OCI-LY3 (cell line): ENCODE results near the gene HSD17B12.

ENCODE experiments used
- H2AFZ ChIP-seq: fragments of 200-600, 300-600 bp; shearing (Covaris generic); 2 replicates; pipeline ENCODE4 v1.6.0; 2014; ENCODE audit warnings: antibody characterized with exemption, low read depth, low read length
- H3K27ac ChIP-seq: fragments of 200-600, 300-600 bp; sonication (generic); 2 replicates; pipeline ENCODE4 v1.5.1; 2014; ENCODE audit warnings: mild to moderate bottlenecking, low read length, moderate library complexity, mixed read lengths
- H3K27me3 ChIP-seq: fragments of 200-600, 300-600 bp; sonication (generic); 2 replicates; pipeline ENCODE4 v1.6.1; 2014; ENCODE audit warnings: low read depth, low read length, mixed read lengths
- H3K36me3 ChIP-seq: fragments of 200-600, 300-600 bp; sonication (generic); replicated peaks from 2 replicates; pipeline ENCODE3; 2014; ENCODE audit warnings: low read depth, low read length, mixed read lengths
- H3K4me1 ChIP-seq: fragments of 300-600, 200-600 bp; sonication (generic); 2 replicates; pipeline ENCODE4 v1.6.1; 2014; ENCODE audit warnings: low read length, mixed read lengths
- H3K4me2 ChIP-seq: fragments of 200-600, 300-600 bp; sonication (generic); 2 replicates; pipeline ENCODE4 v1.6.1; 2014; ENCODE audit warnings: low read length, mixed read lengths
- H3K4me3 ChIP-seq: fragments of 300-600, 200-600 bp; sonication (generic); 2 replicates; pipeline ENCODE4 v1.5.1; 2014; ENCODE audit warnings: antibody characterized with exemption, mild to moderate bottlenecking, low read length, moderate library complexity
- H3K79me2 ChIP-seq: fragments of 300-600, 200-600 bp; shearing (Covaris generic); 2 replicates; pipeline ENCODE4 v1.6.1; 2014; ENCODE audit warnings: mild to moderate bottlenecking, low read length, mixed read lengths
- H3K9ac ChIP-seq: fragments of 300-600, 200-600 bp; shearing (Covaris generic); 2 replicates; pipeline ENCODE4 v1.6.0; 2014; ENCODE audit warnings: mild to moderate bottlenecking, low read length, moderate library complexity
- H3K9me3 ChIP-seq: fragments of 200-600, 300-600 bp; shearing (Covaris generic); 2 replicates; pipeline ENCODE4 v1.6.1; 2014; ENCODE audit warnings: low read length, mixed read lengths; ENCODE audit not compliant: insufficient read depth
- H4K20me1 ChIP-seq: fragments of 200-600, 300-600 bp; sonication (generic); 2 replicates; pipeline ENCODE4 v1.6.1; 2016; ENCODE audit warnings: low read length, mixed read lengths; ENCODE audit not compliant: insufficient read depth
- EZH2phosphoT487 ChIP-seq: fragments of 200-600 bp; shearing (Covaris generic); IDR thresholded peaks from 2 replicates; pipeline ENCODE4 v1.6.1; 2018; ENCODE audit warnings: antibody characterized with exemption, mixed run types, low read depth
- TF ChIP-seq, protein P1 (sequence below): fragments of 200-600, 300-600 bp; sonication (generic); IDR thresholded peaks from 2 replicates; pipeline ENCODE4 v1.5.1; 2014; ENCODE audit warnings: antibody characterized with exemption, low read length, low read depth

Gene HSD17B12

DNA sequence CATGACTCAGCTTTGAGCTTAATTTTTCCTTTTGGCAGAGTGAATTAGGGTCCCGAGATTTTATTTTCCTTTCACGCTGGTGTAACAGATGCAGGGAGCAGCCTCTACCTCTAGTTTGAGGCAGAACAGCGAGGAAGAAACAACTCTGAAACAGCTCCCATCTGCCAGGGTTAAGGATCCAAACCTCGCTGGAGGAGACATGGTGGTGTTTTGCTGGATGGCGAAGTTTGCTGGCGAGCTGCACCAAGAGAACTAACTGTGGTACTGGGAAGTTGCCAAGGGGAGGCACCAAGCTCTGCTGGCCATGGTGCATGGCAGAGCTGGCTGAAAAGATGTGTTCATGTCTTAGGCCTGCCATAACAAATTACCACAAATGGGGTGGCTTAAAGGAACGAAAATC lies 192.5 kb downstream of the HSD17B12 start:
- Histone ChIP-seq H3K36me3 (no peaks in the 10 kb centered on the region), H4K20me1 (peaks cover 4% of the 10 kb centered on the region; the same call in 1 of the 2 replicates), H2AFZ (no peak overlapping the region), H3K27me3 (peaks cover 51% of the 10 kb centered on the region), H3K4me2 (no peak overlapping the region), H3K4me3 (no peak overlapping the region), H3K4me1 (peaks cover 17% of the 10 kb centered on the region), H3K27ac (no peak overlapping the region), H3K79me2 (no peaks in the 10 kb centered on the region), H3K9ac (no peak overlapping the region), H3K9me3 (no peaks in the 10 kb centered on the region)
- TF ChIP-seq EZH2phosphoT487 = no peak
- TF ChIP-seq, protein P1, sequence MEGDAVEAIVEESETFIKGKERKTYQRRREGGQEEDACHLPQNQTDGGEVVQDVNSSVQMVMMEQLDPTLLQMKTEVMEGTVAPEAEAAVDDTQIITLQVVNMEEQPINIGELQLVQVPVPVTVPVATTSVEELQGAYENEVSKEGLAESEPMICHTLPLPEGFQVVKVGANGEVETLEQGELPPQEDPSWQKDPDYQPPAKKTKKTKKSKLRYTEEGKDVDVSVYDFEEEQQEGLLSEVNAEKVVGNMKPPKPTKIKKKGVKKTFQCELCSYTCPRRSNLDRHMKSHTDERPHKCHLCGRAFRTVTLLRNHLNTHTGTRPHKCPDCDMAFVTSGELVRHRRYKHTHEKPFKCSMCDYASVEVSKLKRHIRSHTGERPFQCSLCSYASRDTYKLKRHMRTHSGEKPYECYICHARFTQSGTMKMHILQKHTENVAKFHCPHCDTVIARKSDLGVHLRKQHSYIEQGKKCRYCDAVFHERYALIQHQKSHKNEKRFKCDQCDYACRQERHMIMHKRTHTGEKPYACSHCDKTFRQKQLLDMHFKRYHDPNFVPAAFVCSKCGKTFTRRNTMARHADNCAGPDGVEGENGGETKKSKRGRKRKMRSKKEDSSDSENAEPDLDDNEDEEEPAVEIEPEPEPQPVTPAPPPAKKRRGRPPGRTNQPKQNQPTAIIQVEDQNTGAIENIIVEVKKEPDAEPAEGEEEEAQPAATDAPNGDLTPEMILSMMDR = no peak

DNA sequence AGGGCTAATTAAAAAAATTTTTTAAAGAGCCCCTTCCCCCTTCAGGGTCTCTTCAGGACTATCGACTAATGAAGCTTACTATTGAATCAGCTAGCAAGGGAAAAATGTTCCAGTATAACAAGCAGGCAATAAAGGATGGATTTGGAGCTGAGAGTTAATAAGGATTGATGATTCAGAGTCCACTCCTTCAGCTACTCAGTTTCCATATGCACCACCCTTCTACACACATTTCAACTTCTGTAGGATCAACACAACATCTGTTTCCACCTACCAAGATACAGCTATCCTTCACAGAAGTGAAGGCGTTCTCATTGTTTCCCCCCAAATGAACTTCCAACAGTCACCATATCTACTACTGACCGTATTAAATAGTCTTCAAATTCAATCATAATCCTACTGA lies 193.5 kb downstream of the HSD17B12 start:
- no peak overlapping the region for H2AFZ ChIP-seq
- peaks cover 8% of the 10 kb centered on the region for H3K4me1 ChIP-seq
- H3K79me2 ChIP-seq = no peaks in the 10 kb centered on the region
- H3K9me3 ChIP-seq = no peaks in the 10 kb centered on the region
- H3K4me3 ChIP-seq = no peak overlapping the region
- H3K27ac ChIP-seq = no peak overlapping the region
- peaks cover 3% of the 10 kb centered on the region; the same call in 1 of the 2 replicates for H4K20me1 ChIP-seq
- TF ChIP-seq, protein P1 = no peak
- no peak for TF ChIP-seq EZH2phosphoT487
- no peak overlapping the region for H3K4me2 ChIP-seq
- peaks cover 50% of the 10 kb centered on the region for H3K27me3 ChIP-seq
- no peaks in the 10 kb centered on the region for H3K36me3 ChIP-seq
- no peak overlapping the region for H3K9ac ChIP-seq

DNA sequence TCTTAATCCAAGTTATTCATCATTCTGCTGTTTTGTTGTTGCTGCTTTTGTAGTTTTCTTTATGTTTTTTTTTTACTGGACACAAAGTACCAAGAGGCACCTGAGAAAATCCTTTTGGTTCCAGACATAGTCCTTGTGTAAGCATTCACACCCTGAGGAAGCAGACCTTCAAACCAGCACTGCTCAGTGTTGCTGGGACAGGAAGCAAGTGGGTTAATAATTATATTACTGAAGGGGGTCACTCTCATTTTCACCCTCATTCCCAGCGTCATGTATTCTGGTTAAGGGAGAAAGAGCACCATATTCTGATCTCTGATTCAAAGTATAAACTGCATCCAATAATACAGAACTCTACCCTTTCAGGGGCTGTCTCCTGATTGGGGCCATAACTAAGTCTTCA lies 194.2 kb downstream of the HSD17B12 start:
- Histone ChIP-seq H3K36me3 (no peaks in the 10 kb centered on the region), H3K4me1 (peaks cover 2% of the 10 kb centered on the region; the same call in 1 of the 2 replicates), H3K9me3 (no peaks in the 10 kb centered on the region), H3K27ac (no peak overlapping the region), H2AFZ (no peak overlapping the region), H3K27me3 (peaks cover 45% of the 10 kb centered on the region), H4K20me1 (no peaks in the 10 kb centered on the region), H3K4me2 (no peak overlapping the region), H3K9ac (no peak overlapping the region), H3K79me2 (no peaks in the 10 kb centered on the region), H3K4me3 (no peak overlapping the region)
- TF ChIP-seq, protein P1 = no peak
- TF ChIP-seq EZH2phosphoT487 = no peak

DNA sequence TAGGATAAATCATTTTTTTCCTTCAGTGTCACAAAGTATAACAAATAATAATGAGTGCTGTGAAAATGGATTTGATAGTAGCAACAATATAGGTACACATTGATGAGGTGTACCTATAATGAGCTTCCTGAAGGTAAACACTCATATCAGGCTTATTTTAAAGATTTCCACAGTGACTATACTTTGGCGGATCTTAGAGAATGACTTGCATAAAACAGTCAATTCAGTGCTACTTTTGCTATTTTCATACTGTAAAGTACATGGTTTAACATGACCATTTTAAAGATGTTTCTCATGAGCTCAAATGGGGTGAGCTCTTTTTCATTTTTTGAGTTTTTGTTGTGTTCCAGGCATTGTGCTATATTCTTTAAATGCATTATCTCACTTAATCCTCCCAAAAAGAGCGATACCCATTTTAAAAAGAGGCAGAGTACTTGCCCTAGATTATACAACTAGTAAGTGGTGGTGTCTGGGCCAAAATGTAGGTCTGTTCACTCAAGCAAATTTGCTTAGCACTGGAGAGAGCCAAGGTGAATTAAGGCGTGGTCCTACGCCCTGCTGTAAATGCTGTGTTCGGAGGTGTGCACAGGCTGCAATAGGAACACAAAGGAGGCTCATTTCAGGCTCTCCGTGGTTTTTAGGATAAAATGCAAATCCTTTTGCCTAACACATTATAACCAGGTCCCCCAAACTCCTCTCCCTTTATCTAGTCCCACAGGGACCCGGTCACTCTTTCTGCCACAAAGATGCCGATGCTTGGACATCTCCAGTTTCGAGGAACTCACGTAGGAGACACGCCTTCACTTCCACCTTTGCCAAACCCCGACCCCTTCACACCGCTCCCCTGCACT lies 199.5 kb downstream of the HSD17B12 start:
- no peaks in the 10 kb centered on the region for H3K9me3 ChIP-seq
- peaks cover 15% of the 10 kb centered on the region for H3K4me1 ChIP-seq
- H3K4me2 ChIP-seq = peak overlapping the region; percentile 99
- peaks cover 1% of the 10 kb centered on the region; the same call in 1 of the 2 replicates for H3K27me3 ChIP-seq
- H3K9ac ChIP-seq = peak overlapping the region; percentile 57
- peak overlapping the region; percentile 99 for H2AFZ ChIP-seq
- H3K4me3 ChIP-seq = peak overlapping the region; percentile 97
- H3K79me2 ChIP-seq = peaks cover 18% of the 10 kb centered on the region
- H3K36me3 ChIP-seq = peaks cover 17% of the 10 kb centered on the region
- H4K20me1 ChIP-seq = no peaks in the 10 kb centered on the region
- H3K27ac ChIP-seq = no peak overlapping the region
- TF ChIP-seq EZH2phosphoT487 = no peak
- TF ChIP-seq, protein P1 = no peak
